Right atrium auricular region (tissue), 2 donors: ENCODE measurements around the gene CEACAM16. TPM values are rescaled to one million over a fixed set of nuclear protein-coding genes. Genes with fewer than 3 reads are reported as not detected.
A peak's percentile ranks its signal among the peaks of the same experiment; 100 is the strongest.

ENCODE experiments used
- DNase-seq: peaks from one replicate; pipeline ENCODE4 v3.0.0-alpha.2; 2019; ENCODE audit warnings: low spot score
- H3K27ac ChIP-seq, 2 donors: fragments of 200-600 bp; sonication (generic); 1 replicate in 1 of 2; 2 replicates in 1 of 2; pipeline ENCODE4 v1.5.1; 2016 to 2019
- H3K27me3 ChIP-seq, 2 donors: fragments of 200-600 bp; sonication (generic); one replicate each; pipeline versions ENCODE4 v1.5.1 to v1.6.0; 2017 to 2019
- H3K36me3 ChIP-seq: fragments of 200-600 bp; sonication (generic); one replicate; pipeline ENCODE4 v1.5.1; 2016
- H3K4me1 ChIP-seq, 2 donors: fragments of 200-600 bp; sonication (generic); one replicate each; pipeline versions ENCODE4 v1.5.1 to v1.6.0; 2017 to 2019
- H3K4me3 ChIP-seq, 2 donors: fragments of 200-600 bp; sonication (generic); 1 replicate in 1 of 2; 2 replicates in 1 of 2; pipeline ENCODE4 v1.5.1; 2017 to 2019; ENCODE audit warnings: mild to moderate bottlenecking in 1 of 2, moderate library complexity in 1 of 2
- H3K9me3 ChIP-seq, 2 donors: fragments of 200-600 bp; sonication (generic); one replicate each; pipeline ENCODE4 v1.5.1; 2019
- CTCF ChIP-seq, 2 donors: fragments of 200-600 bp; sonication (generic); IDR thresholded peaks; one replicate each; pipeline ENCODE4 v1.5.1; 2019; ENCODE audit warnings: antibody characterized with exemption in 2 of 2
- total RNA-seq, 2 donors: library from RNA; depleted of rRNA; stranded (reverse); fragments of >200 nt; gene quantifications; one replicate each; pipeline ENCODE4 v1.1.0, GENCODE V29; 2016

CEACAM16 gene
- total RNA-seq, 2 donors from 2014 or later: not detected

- TF ChIP-seq CTCF (IDR thresholded peaks at IDR 0.05): no peak
- no peak overlapping the region for H3K4me3 ChIP-seq
- H3K36me3 ChIP-seq: no peaks in the 10 kb centered on the region
- DNase-seq: no peak
- H3K27me3 ChIP-seq: no peaks in the 10 kb centered on the region
- H3K27ac ChIP-seq: no peak overlapping the region
- peaks cover 0 to 25% of the 10 kb centered on the region in 2 donors for H3K4me1 ChIP-seq
- H3K9me3 ChIP-seq: no peaks in the 10 kb centered on the region
These were observed 8.9 kb upstream of the CEACAM16 start for GRCh38 chr19:44690131-44690440.

- H3K36me3 ChIP-seq: no peaks in the 10 kb centered on the region
- no peaks in the 10 kb centered on the region for H3K9me3 ChIP-seq
- peak overlapping the region in 1 of 2 donors; percentile 54 for H3K27ac ChIP-seq
- no peak for DNase-seq
- H3K27me3 ChIP-seq: no peaks in the 10 kb centered on the region
- H3K4me1 ChIP-seq: peaks cover 0 to 30% of the 10 kb centered on the region in 2 donors
- no peak overlapping the region for H3K4me3 ChIP-seq
- TF ChIP-seq CTCF (IDR thresholded peaks at IDR 0.05): no peak
These were observed 6.6 kb upstream of the CEACAM16 start for GRCh38 chr19:44692379-44692721.

GRCh38 chr19:44694184-44694579 is 4.8 kb upstream of the CEACAM16 start:
- DNase-seq: no peak
- H3K9me3 ChIP-seq: no peaks in the 10 kb centered on the region
- no peaks in the 10 kb centered on the region for H3K36me3 ChIP-seq
- no peak overlapping the region for H3K27ac ChIP-seq
- no peaks in the 10 kb centered on the region for H3K27me3 ChIP-seq
- H3K4me3 ChIP-seq: no peak overlapping the region
- H3K4me1 ChIP-seq: peaks cover 0 to 27% of the 10 kb centered on the region in 2 donors
- TF ChIP-seq CTCF (IDR thresholded peaks at IDR 0.05): no peak

GRCh38 chr19:44696939-44697669 is 1.8 kb upstream of the CEACAM16 start:
- DNase-seq: no peak
- no peak overlapping the region for H3K4me3 ChIP-seq
- H3K4me1 ChIP-seq: peaks cover 0 to 18% of the 10 kb centered on the region in 2 donors
- no peak overlapping the region for H3K27ac ChIP-seq
- no peak for TF ChIP-seq CTCF (IDR thresholded peaks at IDR 0.05)
- no peaks in the 10 kb centered on the region for H3K27me3 ChIP-seq
- H3K36me3 ChIP-seq: no peaks in the 10 kb centered on the region
- no peaks in the 10 kb centered on the region for H3K9me3 ChIP-seq

- Histone ChIP-seq H3K36me3 (no peaks in the 10 kb centered on the region), H3K4me1 (peaks cover 0 to 13% of the 10 kb centered on the region in 2 donors), H3K9me3 (no peaks in the 10 kb centered on the region), H3K27me3 (no peaks in the 10 kb centered on the region), H3K4me3 (no peak overlapping the region), H3K27ac (no peak overlapping the region)
- TF ChIP-seq CTCF (IDR thresholded peaks at IDR 0.05): no peak
- DNase-seq: no peak
These were observed 1.3 kb upstream of the CEACAM16 start for GRCh38 chr19:44697670-44698034.

- Histone ChIP-seq H3K9me3 (no peaks in the 10 kb centered on the region), H3K27ac (no peak overlapping the region), H3K4me1 (peaks cover 0 to 3% of the 10 kb centered on the region in 2 donors), H3K36me3 (no peaks in the 10 kb centered on the region), H3K4me3 (no peak overlapping the region), H3K27me3 (no peaks in the 10 kb centered on the region)
- no peak for DNase-seq
- no peak for TF ChIP-seq CTCF (IDR thresholded peaks at IDR 0.05)
These were observed 1.6 kb downstream of the CEACAM16 start for GRCh38 chr19:44700547-44700946.
